Effector CD4-positive, alpha-beta T cell (primary cell): ENCODE results near the gene TSPAN9.

Source experiments
- DNase-seq: peaks from one replicate; pipeline ENCODE4 v3.0.0-alpha.2; 2020
- total RNA-seq: gene quantifications from one replicate; lab custom pipeline; 2026; lab: John Stamatoyannopoulos, UW

The TSPAN9 gene, protein sequence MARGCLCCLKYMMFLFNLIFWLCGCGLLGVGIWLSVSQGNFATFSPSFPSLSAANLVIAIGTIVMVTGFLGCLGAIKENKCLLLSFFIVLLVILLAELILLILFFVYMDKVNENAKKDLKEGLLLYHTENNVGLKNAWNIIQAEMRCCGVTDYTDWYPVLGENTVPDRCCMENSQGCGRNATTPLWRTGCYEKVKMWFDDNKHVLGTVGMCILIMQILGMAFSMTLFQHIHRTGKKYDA
- 0.56 reads per million for total RNA-seq

- DNase-seq, result peak; percentile 53
These were observed at the start of gene TSPAN9 for GRCh38 chr12:3076730-3077571. Gene TSPAN9 (plus strand): TSS chr12:3077379. CDS start chr12:3201194, 123,815 bp downstream.

- DNase-seq, result no peak
These were observed 49.1 kb upstream of the TSPAN9 start for GRCh38 chr12:3028108-3028507.

DNA sequence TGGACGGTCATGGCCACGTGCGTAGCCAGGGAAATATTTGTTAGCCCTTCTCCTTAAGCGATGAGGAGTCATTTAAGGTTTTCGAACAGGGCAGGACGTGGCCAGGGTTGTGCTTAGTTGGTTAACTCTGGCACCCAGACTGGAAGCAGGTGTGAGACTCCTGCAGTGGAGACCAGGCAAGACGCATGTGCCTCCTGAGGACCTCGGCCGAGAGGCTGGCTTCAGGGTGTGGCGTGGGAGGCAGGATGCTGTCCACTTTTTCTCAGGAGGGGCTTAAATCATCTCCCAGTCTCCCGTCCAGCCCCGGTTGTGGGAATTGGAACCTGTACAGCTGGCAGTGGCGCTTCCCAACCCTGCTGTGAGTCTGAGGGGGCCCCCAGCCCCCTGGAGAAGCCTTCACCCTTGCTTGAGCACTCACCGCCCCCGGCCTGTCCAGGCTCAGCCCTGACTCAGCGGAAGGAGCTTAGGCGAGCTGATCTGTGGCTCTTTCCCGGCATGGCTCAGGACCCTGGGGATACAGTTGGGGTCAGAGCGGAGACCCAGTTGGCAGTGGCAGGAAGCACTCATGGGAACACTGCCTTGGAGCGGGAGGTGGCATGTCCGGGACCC is 46.3 kb upstream of the TSPAN9 start:
- no peak for DNase-seq

DNA sequence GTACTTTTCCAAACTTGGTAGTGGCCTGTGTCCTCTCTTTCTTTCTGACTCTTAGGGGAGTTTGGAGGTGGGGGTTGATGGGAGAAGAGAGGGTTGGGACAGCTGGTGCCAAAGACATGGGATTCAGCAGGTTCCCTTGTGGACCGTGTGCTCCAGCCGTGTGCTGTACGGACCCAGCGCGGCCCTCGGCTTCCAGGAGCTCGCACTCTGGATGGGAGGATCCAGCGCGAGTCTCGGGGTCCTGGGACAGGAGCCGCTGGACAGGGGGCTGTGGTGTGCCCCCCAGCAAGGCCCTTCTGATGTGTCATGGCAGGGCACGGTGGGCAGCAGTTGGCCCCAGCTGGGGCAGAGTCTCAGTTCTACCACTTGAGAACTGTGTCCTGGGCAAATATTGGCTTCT is 45.0 kb upstream of the TSPAN9 start:
- no peak for DNase-seq

DNA sequence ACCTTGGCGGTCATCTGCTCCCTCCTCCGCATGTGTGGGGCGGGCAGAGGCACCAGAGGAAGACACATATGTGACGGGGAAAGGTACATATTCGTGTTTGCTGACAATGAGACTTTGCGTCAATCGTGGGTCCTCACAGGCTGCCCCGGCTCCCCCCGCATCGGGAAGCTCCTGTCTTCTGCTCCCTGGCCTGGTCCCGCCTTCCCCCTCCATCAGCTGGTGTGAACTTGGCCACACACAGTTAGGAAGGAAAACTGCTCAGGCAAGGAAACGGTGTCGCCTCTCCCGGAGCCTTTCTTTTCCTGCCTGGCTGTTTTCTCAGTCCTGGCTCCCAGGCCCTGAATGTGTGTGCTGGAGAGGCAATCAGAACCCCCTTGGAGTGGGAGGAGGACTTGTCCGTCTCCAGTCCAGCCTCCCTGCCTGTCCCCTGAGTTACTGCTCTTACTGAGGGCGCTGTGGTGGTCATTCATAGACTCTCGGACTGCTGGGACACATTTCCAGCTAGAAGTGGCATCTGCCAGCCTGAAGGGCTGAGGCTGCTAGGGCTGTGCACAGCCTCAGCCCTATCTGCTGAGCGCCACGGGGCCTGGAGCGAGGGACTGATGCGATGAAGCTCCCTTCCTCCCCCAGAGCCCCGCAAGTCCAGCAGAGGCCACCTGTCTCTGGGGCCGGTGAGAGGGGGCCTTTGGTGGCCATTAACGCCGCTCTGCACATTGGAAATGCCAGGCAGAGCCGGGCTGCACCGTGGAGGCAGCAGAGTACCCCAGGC is 44.2 kb upstream of the TSPAN9 start:
- no peak for DNase-seq

DNA sequence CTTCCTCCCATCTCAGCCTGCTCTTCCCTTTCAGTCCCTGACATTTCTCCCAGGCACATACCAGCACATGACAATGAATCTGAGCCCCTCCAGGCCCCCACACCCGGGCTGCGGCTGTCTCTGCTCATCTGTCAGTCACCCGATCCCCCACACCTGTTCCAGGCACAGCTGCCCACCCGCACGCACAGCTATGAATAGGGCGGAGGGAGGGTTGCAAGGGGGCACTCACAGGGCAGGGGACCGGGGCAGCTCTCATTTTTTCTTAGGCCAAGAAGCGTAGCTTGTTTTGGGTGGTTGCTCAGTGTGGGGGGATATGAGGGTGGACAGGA is 43.7 kb upstream of the TSPAN9 start:
- DNase-seq, result no peak

DNA sequence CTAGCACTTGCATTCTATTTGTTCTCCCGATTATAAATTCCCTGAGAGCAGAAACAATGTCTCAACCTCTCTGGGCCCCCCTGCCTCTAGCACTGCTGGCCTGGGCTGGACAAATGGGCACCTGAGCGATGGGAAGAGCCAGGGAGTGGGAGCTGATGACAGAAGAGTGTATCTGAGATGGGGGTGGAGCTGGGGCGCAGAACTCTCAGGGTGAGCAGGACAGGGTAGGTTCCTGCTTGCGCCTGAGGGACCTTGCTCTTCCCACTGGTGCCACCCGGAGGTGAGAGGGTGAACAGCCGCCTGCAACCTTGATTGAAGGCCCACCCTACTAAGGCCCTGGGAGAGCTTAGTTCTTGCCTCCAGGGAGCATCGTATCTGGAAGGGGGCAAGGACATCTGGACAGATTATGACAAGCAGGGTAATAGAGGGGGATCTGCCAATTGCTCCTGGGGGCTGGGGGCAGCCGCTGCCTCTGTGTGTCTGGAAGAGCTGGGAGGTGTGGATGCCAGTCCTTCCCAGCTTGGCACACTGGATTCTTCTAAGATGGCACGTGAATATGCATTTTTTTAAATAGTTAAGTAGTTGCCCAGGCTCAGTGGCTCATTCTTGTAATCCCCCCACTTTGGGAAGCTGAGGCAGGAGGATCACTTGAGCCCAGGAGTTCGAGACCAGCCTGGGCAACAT is 43.0 kb upstream of the TSPAN9 start:
- DNase-seq, result no peak

DNA sequence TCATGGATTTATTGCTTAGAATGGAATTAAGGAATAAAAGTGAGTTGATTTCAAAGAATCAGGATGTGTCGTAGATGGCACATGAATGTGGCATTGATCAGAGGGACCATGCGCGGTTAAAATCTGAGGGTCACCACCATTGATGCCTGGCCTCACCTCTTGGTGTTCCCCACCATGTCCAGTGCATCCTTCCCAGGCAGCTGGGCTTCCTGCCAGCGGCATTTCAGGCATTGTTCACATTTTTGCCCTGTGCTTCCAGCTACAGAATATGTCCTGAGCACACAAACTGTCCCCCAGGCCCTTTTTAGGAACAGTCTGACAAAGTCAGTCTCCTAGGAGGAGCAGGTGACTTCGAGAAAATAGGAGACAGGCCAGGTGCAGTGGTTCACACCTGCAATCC is 42.0 kb upstream of the TSPAN9 start:
- no peak for DNase-seq

GRCh38 chr12:3035815-3036702 is 41.1 kb upstream of the TSPAN9 start:
- no peak for DNase-seq

DNA sequence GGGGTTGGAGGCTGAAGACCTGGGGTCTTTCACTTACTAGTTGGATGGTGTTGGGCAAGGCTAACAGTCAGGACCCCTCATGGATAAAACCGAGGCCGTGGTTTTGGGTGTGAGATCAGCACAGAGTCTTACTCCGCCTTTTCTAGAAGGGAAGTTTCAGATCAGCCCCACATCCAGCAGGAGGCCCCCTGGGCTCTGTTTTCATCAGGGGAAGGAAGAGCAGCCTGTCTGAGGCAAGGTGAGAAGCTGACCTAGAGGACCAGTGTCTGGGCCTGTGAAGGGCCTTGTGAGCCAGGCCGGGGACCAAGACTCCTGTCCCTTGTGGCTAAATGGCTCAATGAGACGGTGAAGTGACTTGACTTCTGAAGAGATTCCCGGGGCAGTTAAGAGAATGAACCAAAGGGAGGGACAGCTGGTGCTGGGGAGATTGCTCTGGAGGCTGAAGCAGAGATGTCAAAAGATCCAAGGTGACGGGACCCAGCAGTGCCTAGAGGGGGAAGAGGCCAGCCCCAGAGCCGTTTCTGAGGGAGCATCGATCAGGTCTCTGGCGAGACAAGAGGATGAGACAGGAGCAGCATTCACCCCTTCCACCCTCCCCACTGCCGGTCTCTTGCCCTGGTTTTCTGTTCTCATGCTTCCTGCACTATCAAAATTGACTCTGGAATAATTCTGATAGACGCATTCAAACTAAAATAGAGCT is 40.1 kb upstream of the TSPAN9 start:
- DNase-seq, result no peak

DNA sequence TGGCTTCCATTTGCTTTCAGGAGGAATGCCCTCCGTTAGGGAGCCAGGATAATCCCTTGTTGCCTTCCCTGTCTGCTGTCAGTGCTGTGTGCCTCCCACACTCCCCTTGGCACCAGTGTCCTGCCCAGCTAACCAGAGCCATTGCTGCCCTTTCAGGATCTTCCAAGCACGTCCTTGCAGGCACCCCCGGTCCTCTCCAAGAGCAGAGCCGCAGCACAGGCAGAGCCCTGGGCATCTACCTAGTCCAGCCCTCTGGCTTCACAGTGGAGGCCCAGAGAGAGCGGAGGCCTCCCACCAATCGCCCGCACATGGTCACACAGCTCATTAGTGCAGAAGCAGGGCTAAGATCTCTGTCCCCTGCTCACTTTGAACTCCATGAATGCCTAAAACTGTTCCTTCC is 39.0 kb upstream of the TSPAN9 start:
- DNase-seq, result no peak

- no peak for DNase-seq
These were observed 38.2 kb upstream of the TSPAN9 start for GRCh38 chr12:3038926-3039510.

DNA sequence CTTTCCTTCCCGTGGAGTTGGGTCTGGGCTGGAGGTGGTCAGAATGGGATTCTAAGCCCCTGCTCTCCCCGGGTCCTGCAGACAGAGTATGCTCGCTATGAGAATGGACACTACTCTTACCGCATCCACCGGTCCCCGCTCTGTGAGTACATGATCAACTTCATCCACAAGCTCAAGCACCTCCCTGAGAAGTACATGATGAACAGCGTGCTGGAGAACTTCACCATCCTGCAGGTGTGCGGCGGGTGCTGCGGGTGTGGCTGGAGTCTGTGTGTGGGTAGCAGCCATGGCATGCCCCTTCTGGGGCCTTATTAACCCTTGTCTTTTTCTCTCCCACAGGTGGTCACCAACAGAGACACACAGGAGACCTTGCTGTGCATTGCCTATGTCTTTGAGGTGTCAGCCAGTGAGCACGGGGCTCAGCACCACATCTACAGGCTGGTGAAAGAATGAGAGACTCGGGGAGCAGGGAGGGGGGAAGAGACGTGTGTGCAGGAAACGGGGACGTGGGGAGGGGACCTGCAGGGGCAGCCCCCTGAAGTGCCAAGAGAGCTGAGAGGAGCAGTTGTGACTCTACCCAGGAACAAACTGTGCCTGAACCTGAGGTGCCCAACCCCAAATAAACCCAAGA is 37.0 kb upstream of the TSPAN9 start:
- DNase-seq, result no peak

- DNase-seq, result no peak
These were observed 36.3 kb upstream of the TSPAN9 start for GRCh38 chr12:3040663-3041544.

- DNase-seq, result peak; percentile 15
These were observed 35.5 kb upstream of the TSPAN9 start for GRCh38 chr12:3041558-3042164.

- no peak for DNase-seq
These were observed 34.8 kb upstream of the TSPAN9 start for GRCh38 chr12:3042394-3042793.

GRCh38 chr12:3042826-3043225 is 34.4 kb upstream of the TSPAN9 start:
- no peak for DNase-seq

- DNase-seq, result no peak
These were observed 33.8 kb upstream of the TSPAN9 start for GRCh38 chr12:3043406-3043805.
